ENCODE measurements around the gene LHFPL6. TPM values are rescaled to one million over a fixed set of nuclear protein-coding genes. Genes with fewer than 3 reads are reported as not detected.

Gene LHFPL6
- total and polyA plus RNA-seq, 2 experiments from 2014 or later = 91.2 to 111 TPM

DNA sequence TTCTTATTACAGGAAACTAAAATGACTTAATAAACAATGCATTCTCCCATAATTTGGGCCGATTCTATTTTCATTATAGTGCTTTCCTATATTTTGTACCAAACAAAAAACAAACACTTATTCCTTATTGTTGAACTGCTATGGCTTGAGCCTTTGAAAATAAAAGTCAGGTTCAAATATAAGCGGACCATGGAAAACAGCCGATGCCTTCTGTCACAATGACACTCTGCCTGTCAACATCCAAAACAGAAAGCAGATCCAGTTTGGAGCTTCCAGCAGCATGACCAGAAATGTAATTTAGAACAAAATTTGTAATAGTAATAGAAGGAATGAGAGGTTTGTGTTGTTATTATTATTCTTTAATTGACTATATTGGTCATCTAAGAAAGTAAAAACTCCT is 194.5 kb downstream of the LHFPL6 start:
- WGBS, 2 experiments (ENCODE audit: low coverage in 1 of 2, low lambda C conversion rate in 2 of 2, missing lambda C conversion rate in 2 of 2) = 41 to 49% methylated on average over 3 of the region's 3 CpGs
- Histone ChIP-seq H4K20me1 (ENCODE audit: insufficient read depth) (no peaks in the 10 kb centered on the region), H2AFZ (no peak overlapping the region), H3K9me2 (ENCODE audit: insufficient read depth) (no peaks in the 10 kb centered on the region), H3K27ac (no peak overlapping the region), H3K79me2 (ENCODE audit: insufficient read depth) (peaks cover 7% of the 10 kb centered on the region; the same call in 1 of the 2 replicates), H3K27me3 (replicated peaks; ENCODE audit: insufficient read depth) (no peaks in the 10 kb centered on the region), H3K4me3 (no peak overlapping the region), H3K36me3 (ENCODE audit: low read depth) (no peaks in the 10 kb centered on the region), H3K9ac (no peak overlapping the region), H3K4me1 (ENCODE audit: insufficient read depth) (peaks cover 20% of the 10 kb centered on the region), H3K4me2 (ENCODE audit: unreplicated experiment) (no peak overlapping the region), H3K9me3 (ENCODE audit: low read depth) (no peaks in the 10 kb centered on the region), H3F3A (ENCODE audit: insufficient read depth) (peaks cover 22% of the 10 kb centered on the region)
- in situ Hi-C loops (cut with MboI) = no loop called here
- TF ChIP-seq EZH2 (IDR thresholded peaks at IDR 0.05; ENCODE audit: insufficient read depth, poor library complexity, severe bottlenecking) = no peak
- TF ChIP-seq EZH2phosphoT487 (IDR thresholded peaks at IDR 0.05; ENCODE audit: insufficient read depth, low read depth) = no peak
- no peak for DNase-seq

DNA sequence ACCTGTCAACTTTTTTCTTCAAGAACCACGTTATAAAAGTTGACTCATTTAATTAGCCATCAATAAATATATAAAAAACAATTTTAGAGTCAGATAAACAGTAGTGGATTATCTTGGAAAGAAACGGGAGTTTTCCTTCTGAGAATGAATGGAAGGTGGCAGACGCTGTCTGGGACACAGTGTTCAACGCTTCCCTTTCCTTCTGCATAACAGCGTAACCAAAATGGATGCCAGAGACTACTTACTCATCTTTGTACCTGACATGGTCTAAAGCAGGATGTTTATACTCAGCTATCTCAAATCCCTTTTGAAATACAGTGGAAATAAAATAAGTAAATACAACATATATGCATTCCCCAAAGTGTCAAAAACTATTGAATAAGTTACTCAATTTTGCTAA is 195.2 kb downstream of the LHFPL6 start:
- Histone ChIP-seq H3K27ac (no peak overlapping the region), H3K36me3 (ENCODE audit: low read depth) (no peaks in the 10 kb centered on the region), H3K4me1 (ENCODE audit: insufficient read depth) (peaks cover 20% of the 10 kb centered on the region), H3K27me3 (replicated peaks; ENCODE audit: insufficient read depth) (no peaks in the 10 kb centered on the region), H3K79me2 (ENCODE audit: insufficient read depth) (peaks cover 8% of the 10 kb centered on the region; the same call in 1 of the 2 replicates), H3K4me3 (no peak overlapping the region), H3F3A (ENCODE audit: insufficient read depth) (peaks cover 22% of the 10 kb centered on the region), H3K9me3 (ENCODE audit: low read depth) (no peaks in the 10 kb centered on the region), H2AFZ (no peak overlapping the region), H3K4me2 (ENCODE audit: unreplicated experiment) (no peak overlapping the region), H4K20me1 (ENCODE audit: insufficient read depth) (no peaks in the 10 kb centered on the region), H3K9me2 (ENCODE audit: insufficient read depth) (no peaks in the 10 kb centered on the region), H3K9ac (no peak overlapping the region)
- in situ Hi-C loops (cut with MboI) = no loop called here
- WGBS, 2 experiments (ENCODE audit: low coverage in 1 of 2, low lambda C conversion rate in 2 of 2, missing lambda C conversion rate in 2 of 2) = 63 to 67% methylated on average over 5 of the region's 5 CpGs
- TF ChIP-seq EZH2 (IDR thresholded peaks at IDR 0.05; ENCODE audit: insufficient read depth, poor library complexity, severe bottlenecking) = no peak
- TF ChIP-seq EZH2phosphoT487 (IDR thresholded peaks at IDR 0.05; ENCODE audit: insufficient read depth, low read depth) = no peak
- no peak for DNase-seq

DNA sequence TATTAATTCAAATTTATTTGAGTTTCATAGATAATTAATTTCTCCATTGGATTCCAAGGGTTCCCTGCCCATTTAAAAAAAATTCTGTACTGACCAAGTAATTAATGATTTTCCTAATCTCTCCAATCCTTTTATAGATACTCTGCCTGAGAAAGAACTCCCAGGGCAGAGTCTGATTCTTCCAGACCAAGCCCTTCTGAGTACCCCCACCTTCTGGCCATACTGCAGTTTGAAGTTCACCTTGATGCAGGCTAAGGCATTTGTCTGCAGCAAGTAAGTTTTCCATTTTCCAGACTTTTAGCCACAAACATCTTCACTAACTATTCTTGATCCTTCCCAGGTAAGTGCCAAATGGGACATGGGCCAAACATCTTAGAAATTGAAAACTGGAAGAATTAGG is 195.9 kb downstream of the LHFPL6 start:
- no peaks in the 10 kb centered on the region for H3K36me3 ChIP-seq (ENCODE audit: low read depth)
- no peaks in the 10 kb centered on the region for H3K9me2 ChIP-seq (ENCODE audit: insufficient read depth)
- peaks cover 13% of the 10 kb centered on the region; the same call in 1 of the 2 replicates for H3K79me2 ChIP-seq (ENCODE audit: insufficient read depth)
- H3K4me2 ChIP-seq (ENCODE audit: unreplicated experiment) = no peak overlapping the region
- no peak overlapping the region for H3K9ac ChIP-seq
- H3K9me3 ChIP-seq (ENCODE audit: low read depth) = no peaks in the 10 kb centered on the region
- H4K20me1 ChIP-seq (ENCODE audit: insufficient read depth) = no peaks in the 10 kb centered on the region
- peaks cover 20% of the 10 kb centered on the region for H3K4me1 ChIP-seq (ENCODE audit: insufficient read depth)
- DNase-seq = no peak
- no peak for TF ChIP-seq EZH2 (IDR thresholded peaks at IDR 0.05; ENCODE audit: insufficient read depth, poor library complexity, severe bottlenecking)
- no peak for TF ChIP-seq EZH2phosphoT487 (IDR thresholded peaks at IDR 0.05; ENCODE audit: insufficient read depth, low read depth)
- no peaks in the 10 kb centered on the region for H3K27me3 ChIP-seq (replicated peaks; ENCODE audit: insufficient read depth)
- H2AFZ ChIP-seq = no peak overlapping the region
- peaks cover 22% of the 10 kb centered on the region for H3F3A ChIP-seq (ENCODE audit: insufficient read depth)
- in situ Hi-C loops (cut with MboI) = no loop called here
- no peak overlapping the region for H3K4me3 ChIP-seq
- no peak overlapping the region for H3K27ac ChIP-seq

DNA sequence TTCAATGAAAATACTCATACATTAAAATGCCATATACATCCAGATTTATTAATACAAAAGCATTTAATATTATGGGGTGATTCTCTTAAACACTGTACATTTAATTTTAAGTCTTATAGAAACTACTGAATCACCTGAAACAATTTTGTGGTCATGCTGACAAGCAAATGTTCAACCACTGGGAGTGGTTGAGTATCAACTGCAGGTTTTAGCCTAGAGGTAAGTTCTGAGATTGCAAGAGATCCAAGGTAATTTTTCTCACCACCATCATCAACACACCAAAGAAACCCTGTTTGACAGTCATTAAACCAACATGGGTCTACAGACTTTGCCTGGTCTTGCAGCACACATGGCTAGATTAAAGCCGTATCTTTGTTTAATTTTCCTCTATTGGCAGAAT is 196.3 kb downstream of the LHFPL6 start:
- Histone ChIP-seq H3K79me2 (ENCODE audit: insufficient read depth) (peaks cover 13% of the 10 kb centered on the region; the same call in 1 of the 2 replicates), H3K4me2 (ENCODE audit: unreplicated experiment) (no peak overlapping the region), H3F3A (ENCODE audit: insufficient read depth) (peaks cover 22% of the 10 kb centered on the region), H3K4me1 (ENCODE audit: insufficient read depth) (peaks cover 20% of the 10 kb centered on the region), H3K9me2 (ENCODE audit: insufficient read depth) (no peaks in the 10 kb centered on the region), H2AFZ (no peak overlapping the region), H3K27me3 (replicated peaks; ENCODE audit: insufficient read depth) (no peaks in the 10 kb centered on the region), H3K36me3 (ENCODE audit: low read depth) (no peaks in the 10 kb centered on the region), H3K4me3 (no peak overlapping the region), H4K20me1 (ENCODE audit: insufficient read depth) (no peaks in the 10 kb centered on the region), H3K9ac (no peak overlapping the region), H3K9me3 (ENCODE audit: low read depth) (no peaks in the 10 kb centered on the region), H3K27ac (no peak overlapping the region)
- DNase-seq = no peak
- in situ Hi-C loops (cut with MboI) = no loop called here
- no peak for TF ChIP-seq EZH2phosphoT487 (IDR thresholded peaks at IDR 0.05; ENCODE audit: insufficient read depth, low read depth)
- no peak for TF ChIP-seq EZH2 (IDR thresholded peaks at IDR 0.05; ENCODE audit: insufficient read depth, poor library complexity, severe bottlenecking)
- 94 to 97% methylated on average over 1 of the region's 1 CpG for WGBS, 2 experiments (ENCODE audit: low coverage in 1 of 2, low lambda C conversion rate in 2 of 2, missing lambda C conversion rate in 2 of 2)

Measured in GM23248 (cell line).